Stimulated activated CD8-positive, alpha-beta memory T cell treated with anti-CD3 and anti-CD28 coated beads, Interleukin-15, amount 100 ng/mL, for 48 hours (primary cell): Measurements from ENCODE around the gene ACVRL1.

Experiments
- DNase-seq, 2 donors: peaks; one replicate each; pipeline ENCODE4 v3.0.0-alpha.2; 2020; ENCODE audit warnings: low read depth in 2 of 2

The ACVRL1 gene

GRCh38 chr12:51898506-51898905 is 8.8 kb upstream of the ACVRL1 start:
- no peak for DNase-seq

GRCh38 chr12:51898937-51899336 is 8.4 kb upstream of the ACVRL1 start:
- no peak for DNase-seq

GRCh38 chr12:51900323-51900889 is 6.9 kb upstream of the ACVRL1 start:
- DNase-seq = no peak

- DNase-seq = no peak
Measured at GRCh38 chr12:51901121-51901817, 6.0 kb upstream of the ACVRL1 start.

- no peak for DNase-seq
Measured at GRCh38 chr12:51901881-51902280, 5.4 kb upstream of the ACVRL1 start.

GRCh38 chr12:51904951-51905470 is 2.3 kb upstream of the ACVRL1 start:
- DNase-seq = no peak

- DNase-seq = no peak
Measured at GRCh38 chr12:51905471-51906429, 1.6 kb upstream of the ACVRL1 start.

- DNase-seq = no peak
Measured at GRCh38 chr12:51906430-51907082, 748 bp upstream of the ACVRL1 start.

GRCh38 chr12:51907856-51908425 is 637 bp downstream of the ACVRL1 start:
- DNase-seq = no peak

- no peak for DNase-seq
Measured at GRCh38 chr12:51908876-51909592, 1.7 kb downstream of the ACVRL1 start.

- DNase-seq = no peak
Measured at GRCh38 chr12:51910168-51910567, 2.9 kb downstream of the ACVRL1 start.

- no peak for DNase-seq
Measured at GRCh38 chr12:51910691-51911090, 3.4 kb downstream of the ACVRL1 start.

- no peak for DNase-seq
Measured at GRCh38 chr12:51911307-51911706, 4.0 kb downstream of the ACVRL1 start.

GRCh38 chr12:51911788-51912711 is 4.7 kb downstream of the ACVRL1 start:
- DNase-seq = no peak

- no peak for DNase-seq
Measured at GRCh38 chr12:51913071-51914033, 6.0 kb downstream of the ACVRL1 start.

- DNase-seq = no peak
Measured at GRCh38 chr12:51914034-51914923, 7.0 kb downstream of the ACVRL1 start.

- DNase-seq = no peak
Measured at GRCh38 chr12:51915003-51915625, 7.8 kb downstream of the ACVRL1 start.
